IPS-NIHi7 (cell line): ENCODE data around the gene CROCC2.

Experiments
- DNase-seq: peaks from one replicate; pipeline ENCODE4 v3.0.0; 2012; ENCODE audit warnings: mixed read lengths; ENCODE audit errors: extremely low spot score

CROCC2 gene

DNA sequence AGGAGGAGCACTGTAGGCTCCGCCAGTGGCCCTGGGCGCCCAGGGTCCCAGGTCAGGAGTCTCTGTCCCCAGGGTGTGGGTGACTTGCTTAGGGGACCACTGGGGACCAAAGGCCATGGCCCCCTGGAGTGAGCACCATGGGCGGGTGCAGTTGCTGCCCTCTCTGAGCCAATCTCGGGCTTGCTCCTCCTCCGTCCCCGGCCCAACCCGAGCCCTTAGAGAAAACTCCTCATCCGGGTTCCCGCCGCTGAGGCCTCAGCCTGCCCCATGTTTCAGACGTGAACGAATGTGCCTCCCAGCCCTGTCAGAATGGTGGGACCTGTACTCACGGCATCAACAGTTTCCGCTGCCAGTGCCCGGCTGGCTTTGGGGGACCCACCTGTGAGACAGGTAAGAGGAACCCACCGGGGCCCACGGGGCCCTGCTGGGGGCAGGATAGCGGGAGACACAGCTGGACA lies 130.9 kb downstream of the CROCC2 start:
- DNase-seq: peak; percentile 17

DNA sequence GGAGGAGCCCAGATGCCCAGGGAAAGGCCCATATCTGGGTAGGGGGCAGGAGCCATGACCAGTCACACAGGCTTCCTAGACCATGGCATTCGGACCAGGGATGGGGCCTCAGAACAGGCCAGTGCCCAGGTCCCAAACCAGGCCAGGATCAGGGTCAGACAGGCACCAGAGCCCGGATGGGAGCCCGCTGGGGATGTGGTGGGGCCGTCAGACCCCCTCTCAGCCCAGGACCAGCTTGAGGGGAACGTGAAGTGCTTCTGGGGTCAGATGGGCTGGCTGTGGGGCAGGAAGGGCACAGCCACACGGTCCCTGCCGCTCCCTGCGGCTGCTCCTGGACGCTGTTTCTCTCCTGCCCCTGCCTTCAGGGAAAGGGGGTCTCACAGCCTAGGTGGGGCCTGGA lies 131.4 kb downstream of the CROCC2 start:
- DNase-seq: peak; percentile 5

DNA sequence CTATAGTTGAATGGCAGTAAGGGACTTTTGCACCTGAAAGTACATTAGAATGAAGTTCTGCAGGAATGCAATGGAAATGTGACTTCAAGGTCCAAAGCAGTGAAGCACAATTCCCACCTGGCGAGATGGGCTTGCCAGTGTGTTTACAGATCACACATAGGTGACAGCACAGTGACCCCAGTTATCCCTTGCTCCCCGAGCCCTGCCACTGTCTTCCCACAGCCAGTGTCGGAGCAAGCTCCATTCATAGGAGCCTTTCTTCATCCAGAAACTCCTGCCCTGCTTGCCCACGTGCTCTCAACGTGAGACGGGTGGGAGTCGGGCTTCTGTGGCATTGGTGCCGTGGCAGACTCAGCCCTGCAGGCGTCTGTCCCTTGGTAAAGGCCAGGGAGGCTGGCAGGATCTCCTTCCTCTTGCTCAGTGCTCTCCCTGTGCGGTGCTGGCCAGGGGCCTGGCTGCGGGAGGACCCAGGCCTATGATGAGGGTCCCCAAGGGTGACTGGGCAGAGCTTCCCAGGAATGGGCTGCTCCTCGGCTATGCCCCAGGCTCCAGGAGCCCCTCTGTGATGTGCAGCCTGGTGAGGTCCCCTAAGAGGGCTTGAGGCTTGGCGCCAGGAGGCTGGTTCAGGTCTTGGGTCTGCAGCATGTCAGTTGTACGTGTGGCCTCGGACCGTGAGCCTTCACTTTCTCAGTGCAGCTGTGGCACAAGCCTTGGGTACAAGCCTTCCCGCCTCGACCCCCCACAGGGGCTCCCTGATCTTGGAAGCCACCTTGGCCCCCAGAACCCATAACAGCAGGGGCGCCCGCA lies 132.4 kb downstream of the CROCC2 start:
- DNase-seq: peak; percentile 5

DNA sequence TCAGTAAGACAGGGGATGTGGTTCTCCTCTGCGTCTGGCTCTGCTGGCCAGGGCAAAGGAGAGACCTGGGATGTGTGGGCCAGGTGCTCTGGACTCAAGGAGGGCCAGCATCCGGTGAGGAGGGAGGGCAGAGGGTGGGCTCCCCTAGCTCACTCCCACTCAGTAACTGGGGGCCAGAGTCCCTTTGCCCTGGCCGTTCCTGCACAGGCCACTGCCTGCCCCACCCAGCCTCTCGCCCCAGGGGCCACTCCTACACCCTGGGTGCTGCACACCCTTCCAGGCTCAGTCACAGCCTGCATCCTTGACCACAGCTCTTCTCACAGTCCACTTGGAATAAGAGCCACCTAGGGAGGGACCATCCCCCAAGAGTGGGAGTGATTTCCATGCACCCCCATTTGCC lies 133.3 kb downstream of the CROCC2 start:
- DNase-seq: no peak

DNA sequence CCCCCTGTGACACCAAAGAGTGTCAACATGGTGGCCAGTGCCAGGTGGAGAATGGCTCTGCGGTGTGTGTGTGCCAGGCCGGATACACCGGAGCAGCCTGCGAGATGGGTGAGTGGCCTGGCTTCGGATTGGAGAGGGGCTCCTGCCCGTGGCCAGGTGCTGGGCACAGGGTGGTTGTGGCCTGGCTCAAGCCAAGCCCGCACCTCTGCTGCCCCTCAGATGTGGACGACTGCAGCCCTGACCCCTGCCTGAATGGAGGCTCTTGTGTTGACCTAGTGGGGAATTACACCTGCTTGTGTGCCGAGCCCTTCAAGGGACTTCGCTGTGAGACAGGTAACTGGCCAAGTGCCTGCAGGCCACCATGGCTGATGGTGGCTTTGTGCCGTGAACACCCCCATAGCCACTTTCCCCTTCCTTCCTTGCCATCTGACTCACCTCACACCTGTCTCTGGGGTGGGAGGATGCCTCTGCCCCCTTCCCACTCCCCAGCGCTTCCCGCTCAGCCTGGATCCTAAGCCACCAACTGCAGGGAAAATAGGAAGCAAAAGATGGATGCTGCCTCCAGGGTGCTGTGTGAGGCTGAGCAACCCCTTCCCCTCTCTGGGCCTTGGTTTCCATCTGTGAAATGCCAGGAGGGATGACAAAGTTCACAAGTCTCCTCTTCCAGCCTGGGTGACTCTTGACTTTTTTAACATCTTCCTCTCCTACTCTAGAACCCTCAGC lies 134.1 kb downstream of the CROCC2 start:
- no peak for DNase-seq

DNA sequence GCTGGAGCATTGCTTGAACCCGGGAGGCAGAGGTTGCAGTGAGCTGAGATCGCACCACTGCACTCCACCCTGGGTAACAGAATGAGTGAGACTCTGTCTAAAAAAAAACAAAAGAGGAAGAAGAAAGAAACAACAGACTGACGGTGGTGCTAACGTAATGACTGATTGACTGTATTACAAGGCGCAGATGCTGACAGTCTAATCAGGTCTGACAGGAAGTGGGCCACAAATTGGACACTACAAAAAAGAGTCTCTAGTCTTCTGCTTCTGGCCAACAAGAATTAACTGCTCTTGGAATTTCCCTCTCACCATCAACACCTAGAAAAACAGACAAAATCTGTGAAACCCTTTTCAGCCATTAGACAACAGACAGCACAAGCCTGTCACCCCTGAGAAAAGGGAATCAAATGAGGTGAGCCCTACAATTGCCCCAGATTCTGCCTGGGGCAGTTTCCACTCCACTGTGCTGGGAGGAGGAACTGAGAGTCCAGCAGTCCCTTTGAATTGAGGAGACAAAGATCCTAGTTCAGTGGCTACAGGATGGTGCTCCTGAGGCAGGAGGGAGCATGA lies 135.5 kb downstream of the CROCC2 start:
- DNase-seq: no peak
